HEK293T (cell line): ENCODE results near the gene KCTD13.

ENCODE experiments used
- CTCF ChIA-PET: fragments of 350-600 bp; formaldehyde crosslinking; extraction: SDS; loops from one replicate; lab custom pipeline; 2021; ENCODE audit warnings: antibody characterized with exemption, inconsistent platforms; lab: Yijun Ruan, JAX
- POLR2A ChIA-PET: fragments of 350-600 bp; formaldehyde crosslinking; extraction: SDS; loops from one replicate; lab custom pipeline; 2020; ENCODE audit warnings: antibody characterized with exemption, inconsistent platforms; lab: Yijun Ruan, JAX
- DNase-seq: peaks from one replicate; pipeline ENCODE4 v3.0.0; 2012; ENCODE audit warnings: mixed read lengths; ENCODE audit errors: extremely low spot score
- ARNT ChIP-seq: fragments of 450-650 bp; IDR thresholded peaks from 2 replicates; pipeline ENCODE4 v1.6.1; 2017; ENCODE audit warnings: mild to moderate bottlenecking
- BHLHE40 ChIP-seq: fragments of 450-650 bp; IDR thresholded peaks from 2 replicates; pipeline ENCODE4 v1.6.1; 2016; ENCODE audit warnings: mild to moderate bottlenecking, moderate library complexity, borderline replicate concordance
- CTBP1 ChIP-seq: fragments of 450-650 bp; IDR thresholded peaks from 2 replicates; pipeline ENCODE4 v1.6.1; 2016; ENCODE audit warnings: borderline replicate concordance
- ELF4 ChIP-seq: fragments of 450-650 bp; IDR thresholded peaks from 2 replicates; pipeline ENCODE4 v1.6.1; 2017; ENCODE audit warnings: antibody characterized with exemption
- FOXA1 ChIP-seq: fragments of 450-650 bp; IDR thresholded peaks from 2 replicates; pipeline ENCODE4 v1.6.1; 2016; ENCODE audit warnings: mild to moderate bottlenecking
- FOXK2 ChIP-seq: fragments of 450-650 bp; IDR thresholded peaks from 2 replicates; pipeline ENCODE4 v1.6.1; 2016; ENCODE audit warnings: mild to moderate bottlenecking
- FOXM1 ChIP-seq: fragments of 450-650 bp; IDR thresholded peaks from 2 replicates; pipeline ENCODE4 v1.6.1; 2017; ENCODE audit warnings: mild to moderate bottlenecking, borderline replicate concordance
- HDGF ChIP-seq: fragments of 450-650 bp; IDR thresholded peaks from 2 replicates; pipeline ENCODE4 v1.6.1; 2017; ENCODE audit warnings: antibody characterized with exemption, borderline replicate concordance
- L3MBTL2 ChIP-seq: fragments of 450-650 bp; conservative IDR thresholded peaks from 2 replicates; pipeline ENCODE4 v1.6.1; 2016; ENCODE audit warnings: mild to moderate bottlenecking
- LEF1 ChIP-seq: fragments of 450-650 bp; IDR thresholded peaks from 2 replicates; pipeline ENCODE4 v1.6.1; 2017; ENCODE audit warnings: mild to moderate bottlenecking, borderline replicate concordance
- NFRKB ChIP-seq: fragments of 450-650 bp; IDR thresholded peaks from 2 replicates; pipeline ENCODE4 v1.6.1; 2016; ENCODE audit warnings: mild to moderate bottlenecking, moderate library complexity
- SP1 ChIP-seq: fragments of 450-650 bp; IDR thresholded peaks from 2 replicates; pipeline ENCODE4 v1.6.1; 2017
- SUZ12 ChIP-seq: fragments of 450-650 bp; IDR thresholded peaks from 2 replicates; pipeline ENCODE4 v1.6.1; 2016; ENCODE audit warnings: mild to moderate bottlenecking
- TARDBP ChIP-seq: fragments of 450-650 bp; IDR thresholded peaks from 2 replicates; pipeline ENCODE4 v1.6.1; 2016
- ZNF384 ChIP-seq: fragments of 450-650 bp; IDR thresholded peaks from 2 replicates; pipeline ENCODE4 v1.6.1; 2016
- TF ChIP-seq, protein P1 (sequence below): fragments of 450-650 bp; IDR thresholded peaks from 2 replicates; pipeline ENCODE4 v1.6.1; 2016

Gene KCTD13

DNA sequence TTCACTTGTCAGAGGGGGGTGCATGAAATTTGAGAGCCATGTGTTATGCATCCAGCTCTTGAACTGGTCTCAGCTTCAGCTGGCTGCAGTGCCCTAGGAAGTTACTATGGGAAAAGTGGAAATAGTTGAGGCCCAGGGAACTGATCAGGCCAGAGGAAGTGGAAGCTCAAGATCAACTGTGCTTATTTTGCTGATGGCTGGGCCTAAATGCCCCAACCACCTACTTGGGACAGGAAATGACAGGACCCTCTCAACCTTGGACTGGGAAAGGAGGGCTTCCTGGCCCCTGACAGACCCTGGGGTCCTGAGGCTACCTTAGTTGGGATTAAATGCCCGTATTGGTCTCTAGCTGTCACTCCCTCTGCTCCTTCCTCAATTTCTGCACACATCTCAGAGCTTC lies 46.5 kb upstream of the KCTD13 start:
- no peak for DNase-seq
- ChIA-PET POLR2A (interaction anchor here (0.9 to 8.8 kb wide), 8 partner anchors 11 to 168 kb away, joined by 3 to 102 read pairs (median 6); partner anchors contain the start of genes CDIPT, KCTD13, MAZ and TMEM219), CTCF (interaction anchor here (0.6 to 3.0 kb wide), 4 partner anchors 11 to 59 kb away, joined by 3 to 14 read pairs (median 7); partner anchors contain the start of gene TMEM219)
- TF ChIP-seq L3MBTL2: no peak
- TF ChIP-seq ELF4: no peak

GRCh38 chr16:29971304-29971703 lies 45.3 kb upstream of the KCTD13 start:
- TF ChIP-seq SUZ12: no peak
- TF ChIP-seq FOXA1: no peak
- no peak for TF ChIP-seq BHLHE40
- no peak for TF ChIP-seq ELF4
- TF ChIP-seq ARNT: no peak
- TF ChIP-seq LEF1: no peak
- no peak for TF ChIP-seq FOXK2
- TF ChIP-seq, protein P1, sequence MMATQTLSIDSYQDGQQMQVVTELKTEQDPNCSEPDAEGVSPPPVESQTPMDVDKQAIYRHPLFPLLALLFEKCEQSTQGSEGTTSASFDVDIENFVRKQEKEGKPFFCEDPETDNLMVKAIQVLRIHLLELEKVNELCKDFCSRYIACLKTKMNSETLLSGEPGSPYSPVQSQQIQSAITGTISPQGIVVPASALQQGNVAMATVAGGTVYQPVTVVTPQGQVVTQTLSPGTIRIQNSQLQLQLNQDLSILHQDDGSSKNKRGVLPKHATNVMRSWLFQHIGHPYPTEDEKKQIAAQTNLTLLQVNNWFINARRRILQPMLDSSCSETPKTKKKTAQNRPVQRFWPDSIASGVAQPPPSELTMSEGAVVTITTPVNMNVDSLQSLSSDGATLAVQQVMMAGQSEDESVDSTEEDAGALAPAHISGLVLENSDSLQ: no peak
- CTCF ChIA-PET: interaction anchor here (0.6 to 3.0 kb wide), 2 partner anchors 10 to 121 kb away, joined by 4 to 14 read pairs; partner anchors contain the start of gene TMEM219
- no peak for DNase-seq
- POLR2A ChIA-PET: interaction anchor here (6.1 to 8.8 kb wide), 2 partner anchors 10 to 44 kb away, joined by 60 to 102 read pairs; partner anchors contain the start of genes KCTD13 and TMEM219

- POLR2A ChIA-PET: interaction anchor here (1.0 kb wide), 1 partner anchor 15 kb away, joined by 3 read pairs; no protein-coding TSS in a partner anchor
- no peak for DNase-seq
- CTCF ChIA-PET: no interaction called here
- TF ChIP-seq HDGF (no peak), NFRKB (no peak), FOXA1 (no peak), L3MBTL2 (no peak), ZNF384 (no peak), CTBP1 (no peak), ARNT (no peak), BHLHE40 (no peak), FOXK2 (no peak), FOXM1 (no peak), SUZ12 (no peak), ELF4 (no peak), TARDBP (no peak), SP1 (no peak)
These were observed 42.2 kb upstream of the KCTD13 start for GRCh38 chr16:29968205-29968604.

DNA sequence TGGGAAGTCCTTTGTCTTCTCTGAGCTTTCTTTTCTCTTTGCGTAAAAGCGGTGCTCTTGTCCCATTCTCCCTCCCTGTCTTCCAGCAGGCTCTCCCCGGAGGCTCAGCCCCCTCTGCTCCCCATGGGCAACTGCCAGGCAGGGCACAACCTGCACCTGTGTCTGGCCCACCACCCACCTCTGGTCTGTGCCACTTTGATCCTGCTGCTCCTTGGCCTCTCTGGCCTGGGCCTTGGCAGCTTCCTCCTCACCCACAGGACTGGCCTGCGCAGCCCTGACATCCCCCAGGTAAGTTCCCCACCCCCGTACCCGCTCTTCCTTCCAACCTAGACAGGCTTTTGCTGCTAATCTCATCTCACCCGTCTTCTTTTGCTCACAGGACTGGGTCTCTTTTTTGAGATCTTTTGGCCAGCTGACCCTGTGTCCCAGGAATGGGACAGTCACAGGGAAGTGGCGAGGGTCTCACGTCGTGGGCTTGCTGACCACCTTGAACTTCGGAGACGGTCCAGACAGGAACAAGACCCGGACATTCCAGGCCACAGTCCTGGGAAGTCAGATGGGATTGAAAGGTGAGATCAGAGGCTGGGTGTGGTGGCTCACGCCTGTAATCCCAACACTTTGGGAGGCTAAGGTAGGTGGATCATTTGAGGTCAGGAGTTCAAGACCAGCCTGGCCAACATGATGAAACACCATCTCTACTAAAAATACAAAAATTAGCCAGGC lies 37.2 kb upstream of the KCTD13 start:
- DNase-seq: no peak
- ChIA-PET POLR2A (interaction anchor here (0.9 to 4.4 kb wide), 7 partner anchors 11 to 46 kb away, joined by 3 to 102 read pairs (median 10); partner anchors contain the start of genes HIRIP3, KCTD13 and TAOK2), CTCF (interaction anchor here (2.3 kb wide), 1 partner anchor 9 kb away, joined by 14 read pairs; the partner anchor contains the start of gene TAOK2)
- TF ChIP-seq CTBP1 (no peak), SUZ12 (no peak), L3MBTL2 (no peak), BHLHE40 (no peak), SP1 (no peak), FOXK2 (no peak), HDGF (no peak), NFRKB (no peak), ZNF384 (no peak), FOXA1 (no peak), LEF1 (no peak), TARDBP (no peak)

GRCh38 chr16:29962344-29962994 lies 36.4 kb upstream of the KCTD13 start:
- ChIA-PET POLR2A (interaction anchor here (0.6 to 4.4 kb wide), 25 partner anchors 12 to 155 kb away, joined by 3 to 102 read pairs (median 5); partner anchors contain the start of genes ALDOA, ASPHD1, C16orf92 and DOC2A), CTCF (interaction anchor here (0.6 to 2.3 kb wide), 7 partner anchors 10 to 569 kb away, joined by 3 to 14 read pairs (median 3); partner anchors contain the start of genes KCTD13, SEZ6L2 and TAOK2)
- no peak for DNase-seq
- TF ChIP-seq CTBP1 (no peak), TARDBP (no peak), FOXM1 (no peak), ARNT (no peak), SP1 (no peak), ZNF384 (no peak), ELF4 (no peak), SUZ12 (no peak), FOXK2 (no peak), NFRKB (no peak), HDGF (no peak), LEF1 (no peak), BHLHE40 (no peak), L3MBTL2 (no peak), FOXA1 (no peak)
- TF ChIP-seq, protein P1: no peak
